Keratinocyte (primary cell): Measurements from ENCODE around the gene CFAP61. TPM values are rescaled to one million over a fixed set of nuclear protein-coding genes. Genes with fewer than 3 reads are reported as not detected.

Experiments used
- DNase-seq: peaks from one replicate; pipeline ENCODE4 v3.0.0-alpha.2; 2011; ENCODE audit warnings: low read depth, missing footprints, low spot score
- FAIRE-seq: peaks from 2 replicates; lab custom pipeline; 2011; peaks lifted over from hg19 to GRCh38; lab: Jason Lieb, UNC
- H2AFZ ChIP-seq: 2 replicates; pipeline ENCODE4 v1.6.0; 2012; ENCODE audit warnings: low read length, control low read depth, inconsistent platforms; ENCODE audit not compliant: control insufficient read depth
- H3K27ac ChIP-seq: 2 replicates; pipeline ENCODE4 v1.5.1; 2011; ENCODE audit warnings: low read length; ENCODE audit not compliant: control insufficient read depth, insufficient read depth
- H3K27me3 ChIP-seq: 3 replicates; pipeline ENCODE4 v1.6.0; 2011; ENCODE audit warnings: low read length; ENCODE audit not compliant: control insufficient read depth, insufficient read depth; ENCODE audit errors: extremely low read depth
- H3K36me3 ChIP-seq, 2 experiments: 2 replicates in 1 of 2; 3 replicates in 1 of 2; pipeline ENCODE4 v1.5.1; 2011; ENCODE audit warnings: low read length in 2 of 2, mild to moderate bottlenecking in 1 of 2; ENCODE audit not compliant: control insufficient read depth in 2 of 2, insufficient read depth in 2 of 2; ENCODE audit errors: extremely low read depth in 1 of 2
- H3K4me1 ChIP-seq: 3 replicates; pipeline ENCODE4 v1.5.1; 2011; ENCODE audit warnings: low read length; ENCODE audit not compliant: control insufficient read depth, insufficient read depth; ENCODE audit errors: extremely low read depth
- H3K4me2 ChIP-seq: 3 replicates; pipeline ENCODE4 v1.6.0; 2011; ENCODE audit warnings: low read depth, low read length; ENCODE audit not compliant: control insufficient read depth, insufficient read depth; ENCODE audit errors: extremely low read depth
- H3K4me3 ChIP-seq, 3 experiments: fragments of 200-600 bp in 1 of 3; sonication (generic) in 1 of 3; 2 replicates in 2 of 3; 3 replicates in 1 of 3; pipeline ENCODE4 v1.5.1; 2011 to 2016; ENCODE audit warnings: low read length in 3 of 3, mild to moderate bottlenecking in 3 of 3, control low read depth in 2 of 3, inconsistent platforms in 1 of 3, low read depth in 1 of 3, mixed read lengths in 1 of 3, mixed run types in 1 of 3, moderate library complexity in 1 of 3; ENCODE audit not compliant: control insufficient read depth in 2 of 3, insufficient read depth in 2 of 3; ENCODE audit errors: extremely low read depth in 1 of 3
- H3K79me2 ChIP-seq: 2 replicates; pipeline ENCODE4 v1.6.0; 2012; ENCODE audit warnings: low read length; ENCODE audit not compliant: control insufficient read depth, insufficient read depth
- H3K9ac ChIP-seq: 3 replicates; pipeline ENCODE4 v1.6.0; 2011; ENCODE audit warnings: low read length; ENCODE audit not compliant: control insufficient read depth, insufficient read depth; ENCODE audit errors: extremely low read depth
- H3K9me1 ChIP-seq: 3 replicates; pipeline ENCODE4 v1.6.0; 2011; ENCODE audit warnings: low read length; ENCODE audit not compliant: control insufficient read depth, insufficient read depth; ENCODE audit errors: extremely low read depth
- H3K9me3 ChIP-seq: 2 replicates; pipeline ENCODE4 v1.5.1; 2012; ENCODE audit warnings: low read depth, low read length; ENCODE audit not compliant: control insufficient read depth
- H4K20me1 ChIP-seq: 3 replicates; pipeline ENCODE4 v1.6.0; 2011; ENCODE audit warnings: low read length; ENCODE audit not compliant: control insufficient read depth, insufficient read depth; ENCODE audit errors: extremely low read depth
- CTCF ChIP-seq, 3 experiments: IDR thresholded peaks in 1 of 3; conservative IDR thresholded peaks in 1 of 3; optimal IDR thresholded peaks in 1 of 3; 2 replicates in 2 of 3; 3 replicates in 1 of 3; pipeline versions ENCODE3 to v1.5.1; 2011; ENCODE audit warnings: low read length in 3 of 3, mild to moderate bottlenecking in 3 of 3, moderate library complexity in 2 of 3, control low read depth in 1 of 3, inconsistent platforms in 1 of 3; ENCODE audit not compliant: insufficient read depth in 2 of 3; ENCODE audit errors: extremely low read depth in 1 of 3
- EZH2 ChIP-seq: IDR thresholded peaks from one replicate; pipeline ENCODE4 v1.6.1; 2012; ENCODE audit warnings: inconsistent platforms, mild to moderate bottlenecking, low read length, moderate library complexity
- dilution Hi-C: fragments of 300-500 bp; cut with MboI; formaldehyde crosslinking; loops from one replicate; pipeline ENCODE4 v1.7.0; 2020; ENCODE audit warnings: low sequenced_read_pairs; ENCODE audit not compliant: extremely low pct_ligation_motif_present
- polyA plus RNA-seq, 5 experiments: library from polyadenylated mRNA; depleted of rRNA in 3 of 5; stranded (reverse) in 3 of 5; stranded (forward) in 1 of 5; unstranded in 1 of 5; fragments of >200 nt; gene quantifications; 1 replicate in 1 of 5; 2 replicates in 3 of 5; 3 replicates in 1 of 5; pipeline versions ENCODE4 v1.2.1 to v1.2.3, GENCODE V29; 2011 to 2012; ENCODE audit warnings: missing spikeins in 2 of 5, low read depth in 1 of 5, low replicate concordance in 1 of 5

CFAP61 gene
- polyA plus RNA-seq, 1 donor (not counting 4 experiments of a cell fraction or from before 2014, with no cell fraction given), result 0.25 TPM

GRCh38 chr20:20373091-20373571, 320.8 kb downstream of the CFAP61 start:
- H3K27me3 ChIP-seq, result peaks cover 38% of the 10 kb centered on the region

GRCh38 chr20:20375862-20376261, 323.5 kb downstream of the CFAP61 start:
- Histone ChIP-seq H4K20me1 (no peaks in the 10 kb centered on the region), H3K27me3 (peaks cover 13% of the 10 kb centered on the region), H3K9ac (no peak overlapping the region), H3K9me3 (no peaks in the 10 kb centered on the region), H3K4me3 (no peak overlapping the region), H3K27ac (no peak overlapping the region), H3K36me3 (no peaks in the 10 kb centered on the region), H3K4me1 (peaks cover 5% of the 10 kb centered on the region), H3K79me2 (no peaks in the 10 kb centered on the region), H3K9me1 (no peaks in the 10 kb centered on the region), H3K4me2 (no peak overlapping the region), H2AFZ (no peak overlapping the region)
- no peak for FAIRE-seq
- dilution Hi-C loops, result no loop called here
- DNase-seq, result no peak
- TF ChIP-seq CTCF (optimal IDR thresholded peaks at IDR 0.05 in 1 of 3, IDR thresholded peaks at IDR 0.05 in 1 of 3, conservative IDR thresholded peaks at IDR 0.05 in 1 of 3; ENCODE audit: extremely low read depth in 1 of 3, insufficient read depth in 2 of 3, low read length in 3 of 3), result no peak
- no peak for TF ChIP-seq EZH2

More at GRCh38 chr20:20373091-20373571, 320.8 kb downstream of the CFAP61 start:
- peak overlapping the region; percentile 12 for H3K4me2 ChIP-seq
- dilution Hi-C loops, result no loop called here
- H3K27ac ChIP-seq, result no peak overlapping the region
- H2AFZ ChIP-seq, result no peak overlapping the region
- H3K9me1 ChIP-seq, result no peaks in the 10 kb centered on the region
- DNase-seq, result peak; percentile 26
- peak; percentile 81 for FAIRE-seq
- no peak for TF ChIP-seq EZH2
- TF ChIP-seq CTCF (optimal IDR thresholded peaks at IDR 0.05 in 1 of 3, IDR thresholded peaks at IDR 0.05 in 1 of 3, conservative IDR thresholded peaks at IDR 0.05 in 1 of 3; ENCODE audit: extremely low read depth in 1 of 3, insufficient read depth in 2 of 3, low read length in 3 of 3), result no peak
- H3K36me3 ChIP-seq, result no peaks in the 10 kb centered on the region
- no peaks in the 10 kb centered on the region for H3K9me3 ChIP-seq
- no peak overlapping the region for H3K9ac ChIP-seq
- H3K4me1 ChIP-seq, result peaks cover 5% of the 10 kb centered on the region
- no peaks in the 10 kb centered on the region for H4K20me1 ChIP-seq
- H3K79me2 ChIP-seq, result no peaks in the 10 kb centered on the region
- peak overlapping the region in 1 of 3 experiments; percentile 21 for H3K4me3 ChIP-seq
